ENCODE data around the gene ZBTB42.

ZBTB42 gene

DNA sequence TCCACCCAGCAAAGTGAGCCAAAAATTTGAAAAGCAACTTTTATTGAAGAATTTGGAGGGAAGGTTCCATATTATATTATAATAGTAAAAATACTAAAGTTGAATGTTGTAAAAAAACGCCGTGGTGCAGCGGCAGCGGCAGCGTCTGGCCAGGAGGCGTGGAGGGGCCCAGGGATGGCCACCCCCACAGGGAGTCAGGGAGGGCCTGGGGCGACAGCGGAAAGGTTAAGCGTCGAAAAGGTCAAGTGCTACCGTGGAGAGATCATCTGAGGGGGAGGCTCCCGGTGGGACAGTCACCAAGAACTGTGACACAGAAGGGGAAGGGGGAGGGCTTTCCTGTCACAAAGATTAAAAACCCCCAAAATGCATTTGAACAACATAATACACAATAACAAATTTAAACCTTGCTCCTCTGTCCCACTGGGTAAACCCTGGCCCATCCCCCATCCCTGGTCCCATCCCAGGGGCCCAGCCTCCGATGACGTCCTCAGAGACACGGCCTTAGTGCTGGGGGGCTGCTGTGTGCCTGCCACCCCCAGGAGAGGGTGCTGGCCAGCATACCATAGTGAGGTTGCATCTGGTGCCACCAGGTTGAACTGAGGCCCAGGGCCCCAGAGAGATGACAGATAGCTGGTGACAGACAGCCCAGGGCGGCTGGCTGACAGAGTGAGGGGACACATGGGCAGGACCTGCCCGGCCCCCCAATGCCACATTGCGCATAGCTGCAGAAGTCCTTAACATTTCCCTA is 31.4 kb upstream of the ZBTB42 start:
- DNase-seq (ENCODE audit: low spot score): no peak

DNA sequence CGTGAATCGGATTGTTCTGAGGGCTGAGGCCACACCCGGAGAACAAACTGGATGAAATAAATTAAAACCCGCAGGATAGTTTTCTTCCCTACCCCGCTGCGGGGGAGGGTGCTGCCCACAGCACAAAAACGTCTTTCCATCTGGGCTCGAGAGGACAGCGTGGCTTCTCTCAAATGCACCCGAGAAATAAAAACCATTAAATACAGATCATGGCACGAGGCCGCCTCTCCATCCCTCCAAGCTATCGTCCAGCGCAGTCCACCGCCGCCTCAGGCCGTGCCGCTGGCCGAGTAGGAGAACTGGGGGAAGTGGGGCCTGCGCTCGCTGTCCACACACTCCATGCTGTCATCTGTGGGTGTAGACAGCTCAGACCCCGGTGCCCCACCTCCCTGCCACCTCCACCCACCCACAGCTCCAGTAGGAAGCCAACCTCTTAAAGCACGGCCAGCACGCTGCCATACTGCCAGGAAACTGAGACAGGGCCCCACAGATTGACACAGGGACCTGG is 30.8 kb upstream of the ZBTB42 start:
- no peak for DNase-seq (ENCODE audit: low spot score)

DNA sequence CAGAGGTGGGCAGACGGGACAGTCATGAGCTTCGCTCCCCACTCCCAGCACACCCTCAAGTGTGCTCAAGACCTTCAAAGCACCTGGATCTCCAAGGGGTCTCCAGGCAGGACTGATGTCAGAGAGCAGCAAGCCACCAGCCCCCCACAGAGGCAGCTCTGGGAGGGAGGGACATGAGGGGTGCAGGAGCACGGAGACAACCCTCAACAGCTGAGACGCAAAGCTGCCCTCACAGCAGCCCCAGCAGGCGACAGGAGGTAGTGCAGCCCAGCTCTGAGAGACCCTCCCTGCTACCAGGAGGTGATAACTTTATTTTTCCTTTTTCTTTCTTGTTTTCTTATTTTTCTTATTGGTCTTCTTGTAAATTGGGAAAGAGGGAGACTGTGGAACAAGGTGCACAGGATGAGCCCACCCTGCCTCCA is 30.0 kb upstream of the ZBTB42 start:
- no peak for DNase-seq (ENCODE audit: low spot score)

DNA sequence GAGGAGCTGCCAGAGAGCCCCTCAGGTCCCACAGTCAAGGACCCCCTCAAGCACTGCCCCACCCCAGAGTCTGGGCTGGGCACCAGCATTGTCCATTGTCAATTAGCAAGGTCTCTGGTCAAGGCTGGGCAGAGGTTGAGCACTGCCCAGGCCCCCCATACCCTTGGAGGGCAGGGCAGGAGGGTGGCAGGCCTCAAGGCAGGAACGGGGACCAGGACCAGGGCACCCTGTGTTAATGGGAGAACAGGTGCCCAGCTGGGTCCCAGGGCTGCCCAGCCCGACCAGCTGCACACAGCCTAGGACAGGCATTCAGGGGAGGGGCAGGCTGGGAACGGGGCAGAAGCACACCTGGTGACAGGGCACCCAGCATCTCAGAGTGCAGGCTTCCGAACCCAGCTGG is 29.5 kb upstream of the ZBTB42 start:
- no peak for DNase-seq (ENCODE audit: low spot score)

DNA sequence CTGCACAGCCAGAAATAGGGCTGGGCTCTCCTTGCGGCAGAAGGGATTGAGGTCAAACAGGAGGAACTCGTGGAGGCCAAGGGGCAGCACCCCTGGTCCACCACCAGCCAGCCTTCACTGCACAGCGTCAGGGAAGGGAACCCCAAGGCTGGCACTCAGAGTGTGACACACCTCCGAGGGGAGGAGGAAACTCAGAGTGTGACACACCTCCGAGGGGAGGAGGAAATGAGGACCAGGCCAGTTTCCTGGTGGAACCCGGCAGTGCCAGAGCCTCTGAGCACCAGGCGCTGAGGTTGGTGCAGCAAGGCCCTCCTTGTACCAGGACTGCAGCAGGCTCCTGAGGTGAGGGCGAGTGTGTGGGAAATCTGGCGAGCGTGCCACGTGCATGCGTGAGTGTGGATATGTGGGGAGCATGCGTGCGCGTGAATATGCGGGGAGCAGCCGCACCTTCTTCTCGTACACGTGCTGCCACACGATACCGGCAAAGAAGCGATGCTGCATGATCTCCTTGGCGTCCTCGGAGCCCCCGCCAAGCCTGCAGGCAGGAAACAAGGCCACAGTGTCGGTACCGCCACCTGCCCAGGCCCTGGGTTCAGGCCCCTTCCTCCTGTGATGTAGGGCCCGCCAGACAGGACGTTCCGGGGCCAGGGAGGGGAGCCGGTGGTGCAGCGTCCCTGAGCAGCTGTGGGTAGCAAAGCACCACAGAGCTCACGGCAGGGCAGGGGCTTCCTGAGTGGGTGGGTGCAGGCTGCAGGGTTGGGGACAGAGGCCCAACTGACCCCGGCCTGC is 28.8 kb upstream of the ZBTB42 start:
- no peak for DNase-seq (ENCODE audit: low spot score)

DNA sequence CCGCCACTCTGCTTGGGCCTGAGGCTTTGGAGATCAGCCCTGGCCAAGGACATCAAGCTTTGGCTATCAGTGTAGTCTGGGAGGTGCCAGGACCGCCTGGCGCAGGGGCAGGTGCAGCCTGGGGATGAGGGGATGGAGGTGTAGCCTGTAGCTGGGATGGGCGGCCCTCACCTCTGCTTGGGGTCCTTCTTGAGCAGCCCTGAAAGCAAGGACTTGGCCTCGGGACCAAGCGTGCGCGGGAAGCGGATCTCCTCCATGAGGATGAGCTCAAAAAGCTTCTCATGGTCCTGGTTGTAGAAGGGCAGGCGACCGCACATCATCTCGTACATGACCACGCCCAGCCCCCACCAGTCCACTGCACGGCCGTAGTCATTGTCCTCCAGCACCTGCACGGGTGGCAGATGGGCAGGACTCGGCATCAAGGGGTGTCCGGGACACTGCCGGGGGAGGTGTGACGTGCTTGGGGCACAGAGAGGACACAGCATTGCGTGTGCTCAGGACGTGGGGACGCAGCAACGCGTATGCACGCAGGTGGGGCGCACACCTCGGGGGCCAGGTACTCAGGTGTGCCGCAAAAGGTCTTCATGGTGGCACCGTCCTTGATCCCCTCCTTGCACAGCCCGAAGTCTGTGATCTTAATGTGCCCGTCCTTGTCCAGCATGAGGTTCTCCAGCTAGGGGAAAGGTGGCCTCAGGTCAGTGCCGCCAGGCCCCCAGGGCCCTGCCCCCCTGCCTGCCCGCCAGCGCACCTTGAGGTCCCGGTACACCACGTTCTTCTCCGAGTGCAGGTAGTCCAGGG is 28.0 kb upstream of the ZBTB42 start:
- DNase-seq (ENCODE audit: low spot score): no peak

DNA sequence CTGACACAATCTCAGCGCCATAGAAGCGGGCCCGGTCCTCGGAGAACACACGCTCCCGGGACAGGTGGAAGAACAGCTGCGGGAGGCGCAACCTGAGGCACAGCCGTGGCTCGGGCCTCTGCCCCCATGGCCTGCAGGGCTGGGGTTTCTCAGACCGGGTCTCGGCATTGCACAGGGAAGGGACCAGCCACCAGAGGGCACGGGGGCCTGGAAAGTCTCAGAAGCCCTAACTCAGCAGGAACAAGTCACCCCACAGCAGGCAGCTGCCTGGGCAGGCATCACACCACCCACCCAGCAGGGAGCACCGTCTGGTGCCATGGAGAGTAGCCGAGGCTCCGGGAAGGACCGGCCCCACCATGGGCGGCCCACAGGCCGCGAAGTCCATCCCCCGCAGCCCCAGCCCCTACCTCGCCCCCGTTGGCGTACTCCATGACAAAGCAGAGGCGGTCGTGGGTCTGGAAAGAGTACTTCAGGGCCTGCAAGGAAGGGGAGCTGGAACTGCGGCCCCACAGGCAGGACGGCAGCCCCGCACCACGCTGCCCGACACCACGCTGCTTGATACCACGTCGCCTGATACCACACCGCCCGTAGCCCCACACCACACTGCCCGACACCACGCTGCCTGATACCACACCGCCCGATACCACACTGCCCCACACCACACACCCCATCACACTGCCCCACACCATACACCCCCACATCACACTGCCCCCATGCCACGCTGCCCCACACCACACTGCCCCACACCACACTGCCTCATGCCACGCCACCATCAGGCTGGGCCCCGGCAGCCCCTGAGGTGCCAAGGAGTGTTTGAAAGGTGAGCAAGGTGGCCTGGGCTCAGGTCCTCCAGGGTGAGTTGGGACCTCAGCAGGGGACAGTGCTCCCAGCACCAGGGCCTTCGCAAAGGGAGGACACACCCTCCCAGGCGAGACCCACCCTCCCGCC is 27.1 kb upstream of the ZBTB42 start:
- DNase-seq (ENCODE audit: low spot score): no peak

DNA sequence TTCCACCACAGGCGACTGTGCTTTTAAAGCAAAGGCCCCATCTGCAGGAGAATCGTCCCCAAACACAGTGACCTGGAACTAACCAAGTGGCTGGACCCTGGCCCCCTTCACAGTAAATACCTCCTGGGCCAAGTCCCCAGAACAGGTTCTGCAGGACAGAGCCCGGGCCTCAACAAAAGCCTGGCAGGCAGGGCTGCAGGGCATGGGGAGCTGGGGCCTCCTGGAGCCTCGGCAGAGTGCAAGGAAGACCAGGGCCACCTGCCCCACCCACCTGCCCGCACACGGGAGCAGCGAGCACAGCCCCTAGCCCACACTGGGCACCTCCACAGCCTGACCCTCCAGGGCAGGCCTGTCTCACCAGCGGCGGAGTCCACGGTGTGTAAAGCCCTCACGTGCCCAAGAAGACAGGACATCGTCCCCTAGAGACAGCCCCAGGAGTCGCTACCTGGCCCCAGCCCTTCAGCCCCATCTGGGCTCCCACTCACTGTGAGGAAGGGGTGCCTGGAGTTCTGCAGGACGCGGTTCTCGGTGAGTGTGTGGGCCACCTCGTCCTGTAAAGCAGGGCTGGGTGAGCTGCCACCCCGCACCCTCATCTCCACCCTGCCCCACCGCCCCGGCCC is 26.3 kb upstream of the ZBTB42 start:
- DNase-seq (ENCODE audit: low spot score): no peak

DNA sequence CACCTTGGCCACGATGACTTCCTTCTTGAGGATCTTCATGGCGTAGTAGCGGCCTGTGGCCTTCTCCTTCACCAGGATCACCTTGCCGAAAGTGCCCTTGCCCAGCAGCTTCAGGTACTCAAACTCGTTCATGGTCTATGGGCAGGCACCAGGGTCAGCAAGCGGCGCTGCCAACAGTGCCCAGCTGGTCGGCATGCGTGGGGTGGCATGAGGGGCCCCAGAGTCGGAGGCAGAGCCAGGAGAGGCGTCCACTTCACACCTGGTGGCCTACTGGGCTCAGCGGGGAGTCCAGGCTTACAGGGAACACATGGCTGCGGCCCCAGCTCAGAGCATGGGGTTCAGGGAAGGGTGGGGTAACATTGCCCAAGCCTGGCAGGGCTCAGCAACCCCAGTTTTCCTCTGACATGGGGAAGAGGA is 25.8 kb upstream of the ZBTB42 start:
- DNase-seq (ENCODE audit: low spot score): no peak

DNA sequence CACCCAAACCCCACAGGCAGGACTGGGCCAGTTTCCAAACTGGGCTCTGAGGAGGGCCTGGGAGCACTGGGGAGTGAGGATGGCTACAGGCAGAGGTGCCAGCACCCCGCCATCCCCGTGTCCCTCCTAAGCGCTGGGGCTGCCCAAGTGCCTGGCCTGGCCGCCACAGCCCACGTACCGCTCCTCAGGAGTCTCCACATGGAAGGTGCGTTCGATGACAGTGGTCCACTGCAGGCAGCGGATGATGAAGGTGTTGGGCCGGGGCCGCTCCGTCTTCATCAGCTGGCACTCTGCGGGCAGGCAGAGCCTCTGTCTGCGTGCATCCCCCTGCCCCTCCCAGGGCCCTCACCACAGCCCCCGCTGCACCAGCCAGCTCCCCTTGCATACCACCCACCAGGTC is 24.4 kb upstream of the ZBTB42 start:
- no peak for DNase-seq (ENCODE audit: low spot score)

DNA sequence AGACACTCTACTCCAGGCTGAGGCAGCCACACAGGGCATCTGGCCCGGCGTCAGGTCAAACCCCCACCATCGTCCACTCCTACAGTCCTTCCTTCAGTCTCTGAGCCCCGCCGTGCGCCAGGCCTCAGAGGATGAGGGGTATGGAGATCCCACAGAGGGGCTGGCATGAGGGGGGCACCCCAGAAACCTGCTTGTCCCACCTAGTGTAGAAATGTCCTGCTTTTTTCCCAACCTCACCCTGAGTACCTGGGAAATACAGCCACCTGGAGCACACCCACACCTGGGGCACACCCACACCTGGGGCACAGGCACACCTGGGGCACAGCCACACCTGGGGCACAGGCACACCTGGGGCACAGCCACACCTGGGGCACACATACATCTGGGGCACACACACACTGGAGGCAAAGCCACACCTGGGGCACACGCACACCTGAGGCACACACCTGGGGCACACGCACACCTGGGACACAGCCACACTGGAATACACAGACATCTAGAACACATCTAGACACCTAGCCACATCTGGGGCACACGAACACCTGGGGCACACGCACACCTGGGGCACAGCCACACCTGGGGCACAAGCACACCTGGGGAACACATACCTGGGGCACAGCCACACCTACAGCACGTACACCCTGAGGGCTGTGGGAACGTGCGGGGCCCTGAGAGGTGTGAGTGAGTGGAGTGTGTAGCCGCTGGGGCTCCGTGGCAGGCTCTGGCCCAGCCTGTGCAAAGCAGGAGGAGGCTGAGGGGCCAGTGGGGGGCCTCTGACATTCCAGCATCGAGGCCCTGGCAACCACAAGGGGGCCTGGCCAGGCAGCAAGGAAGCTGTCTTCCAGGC is 23.7 kb upstream of the ZBTB42 start:
- no peak for DNase-seq (ENCODE audit: low spot score)

DNA sequence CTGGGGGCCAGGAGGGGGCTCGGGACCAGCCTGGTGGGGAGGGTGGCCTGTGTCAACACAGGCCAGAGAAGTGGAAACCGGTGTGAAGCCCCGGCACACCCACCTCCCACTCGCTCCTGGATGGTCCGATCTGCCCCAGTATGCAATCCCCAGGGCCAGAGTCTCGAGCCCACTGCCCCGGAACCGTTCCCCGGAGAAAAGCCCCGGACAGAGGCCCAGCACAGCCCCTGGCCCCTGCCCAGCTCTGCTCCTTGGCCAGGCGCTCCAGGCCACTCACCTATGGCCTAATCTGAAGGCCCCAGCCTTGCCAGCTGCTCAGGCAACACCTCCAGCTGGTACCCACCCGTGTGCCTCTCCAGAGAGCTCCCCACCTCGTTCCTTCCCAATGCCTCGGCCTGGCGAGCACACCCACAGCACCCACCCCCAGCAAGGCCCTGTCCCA is 23.1 kb upstream of the ZBTB42 start:
- DNase-seq (ENCODE audit: low spot score): no peak

DNA sequence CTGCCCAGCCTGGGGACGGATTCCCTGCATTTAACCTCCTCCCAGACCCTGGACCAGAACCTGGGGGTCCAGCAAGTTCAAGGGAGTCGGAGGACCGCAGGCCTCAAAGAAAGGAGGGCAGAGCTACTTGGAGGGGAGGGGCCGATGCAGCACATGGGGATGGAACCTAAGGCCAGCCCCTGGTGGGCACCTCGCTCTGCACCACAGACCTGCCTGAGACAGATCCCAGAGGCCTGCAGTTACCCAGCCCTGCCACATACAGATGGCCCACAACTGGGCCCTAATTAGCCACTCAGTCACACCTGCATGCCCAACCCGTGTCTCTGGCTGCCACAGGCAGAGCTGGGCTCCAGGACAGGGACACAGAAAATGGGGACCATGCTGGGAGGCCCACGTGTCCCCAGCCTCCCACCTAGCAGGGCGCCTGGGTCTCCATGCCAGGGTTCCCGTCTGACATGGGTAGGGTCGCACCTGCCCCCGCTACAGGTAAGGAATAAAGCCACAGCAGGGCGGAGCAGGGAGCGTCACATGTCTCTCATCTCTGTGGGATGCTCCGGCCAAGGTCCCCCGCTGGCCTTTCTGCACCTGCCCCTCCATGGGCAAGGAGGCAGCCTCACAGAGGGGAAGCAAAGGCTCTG is 22.1 kb upstream of the ZBTB42 start:
- no peak for DNase-seq (ENCODE audit: low spot score)

DNA sequence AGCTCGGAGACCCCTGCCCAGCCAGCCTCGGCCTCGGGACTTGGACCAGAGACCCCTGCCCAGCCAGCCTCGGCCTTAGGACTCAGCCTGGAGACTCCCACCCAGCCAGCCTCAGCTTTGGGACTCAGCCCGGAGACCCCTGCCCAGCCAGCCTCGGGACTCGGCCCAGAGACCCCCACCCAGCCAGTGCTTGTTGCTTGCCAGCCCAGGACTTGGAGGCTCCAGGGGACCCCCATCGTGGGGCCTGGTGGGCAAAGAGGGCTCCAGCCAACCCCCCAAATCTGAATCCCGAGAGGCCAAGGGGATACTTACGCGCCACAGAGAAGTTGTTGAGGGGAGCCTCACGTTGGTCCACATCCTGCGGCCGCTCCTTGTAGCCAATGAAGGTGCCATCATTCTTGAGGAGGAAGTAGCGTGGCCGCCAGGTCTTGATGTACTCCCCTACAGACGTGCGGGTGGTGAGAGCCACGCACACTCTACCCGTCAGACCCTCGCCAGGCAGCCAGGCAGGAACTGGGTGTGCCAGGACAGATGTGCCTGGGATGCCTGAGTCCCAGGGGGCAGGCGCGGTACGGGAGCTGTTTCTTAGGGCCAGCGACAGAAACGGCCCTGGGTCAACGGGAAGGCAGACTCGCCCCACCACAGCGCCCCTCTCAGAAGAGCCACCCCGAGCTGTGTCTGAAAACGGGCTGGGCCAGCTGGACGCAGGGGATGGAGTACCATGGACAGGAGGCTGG is 21.0 kb upstream of the ZBTB42 start:
- DNase-seq (ENCODE audit: low spot score): no peak

DNA sequence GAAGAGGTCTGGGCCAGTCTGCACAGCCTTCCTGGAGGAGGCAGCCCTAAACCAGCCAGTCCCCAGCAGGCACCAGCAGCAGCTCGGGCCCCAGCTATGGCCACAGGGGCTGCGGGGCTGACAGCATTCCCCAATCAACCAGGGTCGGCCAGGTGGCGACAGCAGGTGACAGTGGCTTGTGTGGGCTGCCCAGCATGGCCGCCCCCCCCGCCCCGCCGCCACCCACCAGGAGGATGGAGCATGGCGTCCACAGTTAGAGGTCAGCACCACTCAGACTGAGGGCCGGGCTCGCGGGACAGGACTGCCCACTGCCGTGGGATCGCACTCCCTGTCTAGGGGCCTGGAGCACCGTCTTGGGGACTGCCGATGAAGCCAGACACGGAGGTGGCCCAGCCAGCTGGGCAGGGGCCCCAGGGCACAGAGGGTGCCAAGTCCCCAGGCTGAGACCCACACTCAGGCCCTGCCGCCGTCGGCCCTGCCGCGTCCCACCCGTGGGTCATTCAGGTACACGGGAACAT is 20.3 kb upstream of the ZBTB42 start:
- no peak for DNase-seq (ENCODE audit: low spot score)

DNA sequence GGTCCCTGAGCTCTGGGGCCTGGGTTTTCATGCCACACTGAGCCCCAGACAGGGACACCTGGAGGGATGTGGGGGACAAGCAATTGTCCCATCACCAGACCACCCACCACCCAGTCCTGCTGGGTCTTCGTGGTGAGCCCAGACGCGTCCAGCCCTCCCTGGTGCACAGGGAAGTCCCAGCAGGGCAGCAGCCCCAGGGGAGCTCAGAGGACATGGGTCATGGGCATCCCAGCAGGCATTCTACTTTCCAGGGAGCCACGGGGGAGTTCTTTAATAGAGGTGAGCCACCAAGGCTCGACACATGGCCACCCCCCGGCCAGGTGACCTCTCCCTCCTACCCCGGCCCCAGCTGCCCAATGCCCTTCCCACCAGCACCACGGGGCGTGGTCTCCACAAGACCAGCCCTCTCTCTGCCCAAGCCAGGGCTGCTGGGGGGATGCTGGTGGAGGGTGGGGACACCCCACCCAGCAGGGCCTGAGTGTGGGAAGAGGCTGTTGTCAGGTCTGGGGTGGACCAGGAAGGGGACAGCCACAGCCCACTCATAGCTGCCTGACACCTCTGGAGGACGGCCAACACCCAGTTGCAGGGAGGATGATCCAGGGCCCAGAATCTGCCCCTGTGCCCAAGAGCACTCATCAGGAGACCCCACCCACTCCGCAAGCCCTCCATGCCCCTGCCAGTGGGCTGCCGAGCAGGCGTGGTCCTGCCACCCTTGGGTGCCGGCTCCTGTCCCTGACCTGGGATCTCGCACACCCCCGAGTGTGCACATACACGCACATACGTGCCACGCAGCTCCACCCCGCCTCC is 19.4 kb upstream of the ZBTB42 start:
- no peak for DNase-seq (ENCODE audit: low spot score)

DNA sequence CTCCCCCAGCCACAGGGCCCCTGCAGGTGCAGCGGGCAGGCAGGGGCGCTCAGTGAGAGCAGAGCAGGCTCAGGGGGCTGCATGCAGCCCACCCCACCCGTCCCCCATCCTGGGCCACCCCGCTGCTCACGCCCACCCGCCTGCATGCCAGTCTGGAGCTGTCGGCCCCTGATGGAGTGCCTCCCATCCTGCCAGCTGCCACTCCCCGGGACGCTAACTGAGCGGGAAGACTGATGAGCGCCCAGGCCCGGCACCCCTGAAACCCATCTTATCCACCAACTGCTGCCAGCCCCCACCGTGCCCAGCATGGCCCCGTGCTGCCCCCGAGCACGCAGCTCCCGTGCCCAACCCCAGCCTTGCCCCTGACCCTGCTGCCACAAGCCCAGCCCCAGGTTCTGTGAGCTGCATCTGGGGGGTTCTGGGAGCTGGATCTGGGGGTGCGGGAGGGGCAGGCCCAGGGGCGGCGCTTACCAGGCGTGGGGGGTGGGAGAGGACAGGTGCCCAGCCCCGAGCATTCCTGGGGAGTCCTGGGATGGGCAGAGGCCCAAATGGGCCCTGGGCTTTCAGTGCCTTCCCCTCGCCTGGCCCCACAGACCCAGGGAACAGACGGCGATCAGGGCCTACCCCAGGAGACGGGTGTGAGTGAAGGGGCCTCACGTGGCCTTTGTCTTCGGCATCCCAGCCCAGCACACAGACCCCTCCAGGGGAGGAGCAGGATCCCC is 18.7 kb upstream of the ZBTB42 start:
- no peak for DNase-seq (ENCODE audit: low spot score)

Data from putamen (tissue), 1 donor.